Brain microvascular endothelial cell (primary cell): Measurements from ENCODE around the gene GDI2.

Experiments
- DNase-seq: peaks from one replicate; pipeline ENCODE4 v3.0.0-alpha.2; 2020
- H3K27ac ChIP-seq: fragments of 250-450 bp; sonication (Bioruptor Pico); 2 replicates; pipeline ENCODE4 v1.5.1; 2020; ENCODE audit warnings: mild to moderate bottlenecking, moderate library complexity
- H3K27me3 ChIP-seq: fragments of 250-450 bp; sonication (Bioruptor Pico); replicated peaks from 2 replicates; pipeline ENCODE4 v1.5.1; 2020; ENCODE audit warnings: mild to moderate bottlenecking
- H3K36me3 ChIP-seq: fragments of 250-450 bp; sonication (Bioruptor Pico); replicated peaks from 2 replicates; pipeline ENCODE4 v1.5.1; 2020; ENCODE audit warnings: mild to moderate bottlenecking
- H3K4me3 ChIP-seq: 2 replicates; pipeline ENCODE4 v1.5.1; 2011; ENCODE audit warnings: low read depth, mild to moderate bottlenecking, control low read depth, low read length, moderate library complexity
- in situ Hi-C: cut with HindIII; loops from 2 replicates; pipeline ENCODE4 v1.10.0; 2017; ENCODE audit warnings: low sequenced_read_pairs, low pct_ligation_motif_present
- TF ChIP-seq, protein P1 (sequence below): IDR thresholded peaks from 2 replicates; pipeline ENCODE4 v1.5.1; 2011; ENCODE audit warnings: low read depth, mild to moderate bottlenecking, moderate library complexity, low read length, control low read depth, inconsistent platforms; ENCODE audit errors: missing control alignments

GDI2 gene

DNA sequence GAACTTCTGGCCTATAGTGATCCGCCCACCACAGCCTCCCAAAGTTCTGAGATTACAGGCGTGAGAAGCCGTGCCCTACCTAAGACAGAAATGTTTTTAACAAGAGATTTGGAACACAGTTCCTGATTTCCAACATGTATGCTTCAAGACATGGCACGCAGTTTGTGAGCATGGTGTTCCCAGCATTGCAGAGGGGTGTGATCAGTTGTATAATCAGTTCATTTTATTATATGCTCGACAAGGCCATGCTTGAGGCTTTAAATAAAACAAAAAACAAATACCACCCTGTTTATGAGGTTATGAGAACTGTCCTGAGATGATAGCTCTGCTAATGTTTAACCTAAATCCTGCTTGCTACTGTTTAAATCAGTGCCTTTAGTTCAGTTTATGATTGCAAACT, 68.4 kb downstream of the GDI2 start:
- in situ Hi-C loops: no loop called here
- H3K27ac ChIP-seq: no peak overlapping the region
- peaks cover 47% of the 10 kb centered on the region for H3K36me3 ChIP-seq
- no peak for DNase-seq
- H3K27me3 ChIP-seq: no peaks in the 10 kb centered on the region
- no peak overlapping the region for H3K4me3 ChIP-seq
- TF ChIP-seq, protein P1, sequence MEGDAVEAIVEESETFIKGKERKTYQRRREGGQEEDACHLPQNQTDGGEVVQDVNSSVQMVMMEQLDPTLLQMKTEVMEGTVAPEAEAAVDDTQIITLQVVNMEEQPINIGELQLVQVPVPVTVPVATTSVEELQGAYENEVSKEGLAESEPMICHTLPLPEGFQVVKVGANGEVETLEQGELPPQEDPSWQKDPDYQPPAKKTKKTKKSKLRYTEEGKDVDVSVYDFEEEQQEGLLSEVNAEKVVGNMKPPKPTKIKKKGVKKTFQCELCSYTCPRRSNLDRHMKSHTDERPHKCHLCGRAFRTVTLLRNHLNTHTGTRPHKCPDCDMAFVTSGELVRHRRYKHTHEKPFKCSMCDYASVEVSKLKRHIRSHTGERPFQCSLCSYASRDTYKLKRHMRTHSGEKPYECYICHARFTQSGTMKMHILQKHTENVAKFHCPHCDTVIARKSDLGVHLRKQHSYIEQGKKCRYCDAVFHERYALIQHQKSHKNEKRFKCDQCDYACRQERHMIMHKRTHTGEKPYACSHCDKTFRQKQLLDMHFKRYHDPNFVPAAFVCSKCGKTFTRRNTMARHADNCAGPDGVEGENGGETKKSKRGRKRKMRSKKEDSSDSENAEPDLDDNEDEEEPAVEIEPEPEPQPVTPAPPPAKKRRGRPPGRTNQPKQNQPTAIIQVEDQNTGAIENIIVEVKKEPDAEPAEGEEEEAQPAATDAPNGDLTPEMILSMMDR: no peak

DNA sequence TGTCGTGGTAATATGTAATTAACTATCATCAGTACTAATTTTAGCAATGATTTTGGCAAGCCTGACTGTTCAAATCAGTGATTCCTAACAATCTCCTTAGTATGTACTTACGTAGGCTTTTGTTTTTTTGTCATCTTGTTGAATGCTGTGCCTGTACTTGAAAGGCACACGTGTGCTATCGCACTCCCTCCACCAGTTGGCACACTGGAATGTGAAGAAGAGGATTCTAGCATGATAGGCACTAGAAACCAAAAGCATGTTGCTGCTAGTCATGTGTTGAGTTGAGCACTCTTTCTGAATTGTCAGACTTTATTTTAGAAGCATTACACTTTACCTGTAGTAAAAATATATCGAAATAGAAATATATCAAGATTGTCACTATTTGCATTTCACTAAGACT, 69.5 kb downstream of the GDI2 start:
- no peak overlapping the region for H3K27ac ChIP-seq
- DNase-seq: no peak

DNA sequence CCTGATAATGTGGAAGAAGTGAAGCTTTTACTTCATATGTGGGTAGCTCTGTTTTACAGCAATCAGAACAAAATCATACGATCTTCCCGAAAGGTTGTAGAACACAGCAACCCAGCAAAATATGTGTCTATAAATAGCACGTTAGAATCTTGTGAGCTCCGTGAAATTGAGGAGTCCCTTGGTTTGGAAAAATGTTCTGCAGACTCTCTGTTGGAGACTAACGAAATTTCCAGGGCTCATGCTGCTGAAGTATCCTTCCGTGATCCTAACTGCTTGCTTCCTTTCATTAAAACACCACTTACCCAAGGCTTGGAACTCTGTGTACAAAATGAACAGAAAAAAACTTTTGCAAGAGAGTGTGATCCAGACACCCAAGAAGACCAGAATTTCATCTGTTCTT, 71.1 kb downstream of the GDI2 start:
- Histone ChIP-seq H3K4me3 (no peak overlapping the region), H3K36me3 (peaks cover 33% of the 10 kb centered on the region)
- in situ Hi-C loops: no loop called here

More for the DNA sequence above, 69.5 kb downstream of the GDI2 start:
- in situ Hi-C loops: no loop called here
- H3K4me3 ChIP-seq: no peak overlapping the region
- TF ChIP-seq, protein P1: no peak
- no peaks in the 10 kb centered on the region for H3K27me3 ChIP-seq
- peaks cover 45% of the 10 kb centered on the region for H3K36me3 ChIP-seq

DNA sequence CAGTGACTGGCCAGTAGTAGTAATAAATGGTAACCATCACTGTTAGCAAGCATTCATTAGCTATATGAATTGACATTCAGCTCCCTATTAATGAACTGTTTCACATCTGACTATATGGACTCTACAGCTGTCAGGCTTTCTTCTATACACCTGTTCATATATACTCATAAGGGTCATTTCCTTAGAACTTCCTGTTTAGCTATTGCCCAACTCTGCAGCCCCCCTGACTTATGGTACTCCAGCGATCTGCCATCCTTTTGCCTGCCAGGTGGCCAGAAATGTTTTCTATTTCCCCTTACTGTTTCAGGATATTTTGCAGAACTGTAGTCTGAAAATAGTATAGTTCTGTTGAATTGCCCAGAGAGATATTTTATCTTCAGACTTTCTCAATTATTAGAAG, 72.0 kb downstream of the GDI2 start:
- H3K27me3 ChIP-seq: no peaks in the 10 kb centered on the region
- no peak overlapping the region for H3K4me3 ChIP-seq
- H3K36me3 ChIP-seq: peaks cover 24% of the 10 kb centered on the region
- no peak for DNase-seq
- in situ Hi-C loops: no loop called here
- H3K27ac ChIP-seq: no peak overlapping the region
- TF ChIP-seq, protein P1: no peak

More for the DNA sequence above, 71.1 kb downstream of the GDI2 start:
- no peak for DNase-seq
- TF ChIP-seq, protein P1: no peak
- H3K27ac ChIP-seq: no peak overlapping the region
- no peaks in the 10 kb centered on the region for H3K27me3 ChIP-seq

DNA sequence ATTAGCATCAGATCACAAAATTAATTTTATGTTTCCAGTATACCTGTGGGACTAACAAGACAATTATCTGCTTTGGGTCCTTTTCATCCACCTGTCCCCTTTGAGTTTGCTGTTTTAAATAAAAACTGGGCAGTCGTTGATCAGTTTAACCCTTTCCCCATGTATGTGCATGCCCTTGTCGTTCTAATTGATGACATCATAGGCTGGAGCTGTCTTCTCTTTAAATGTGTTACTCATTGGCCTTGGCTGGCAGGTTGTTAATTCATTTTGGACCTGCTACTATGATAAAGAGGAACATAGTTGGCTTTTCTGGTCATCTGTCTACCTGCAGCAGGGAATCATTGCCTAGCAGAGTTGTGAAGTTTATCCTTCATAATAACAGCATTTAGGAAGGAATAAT, 74.8 kb downstream of the GDI2 start:
- Histone ChIP-seq H3K27me3 (no peaks in the 10 kb centered on the region), H3K36me3 (peaks cover 19% of the 10 kb centered on the region), H3K4me3 (no peak overlapping the region), H3K27ac (no peak overlapping the region)
- in situ Hi-C loops: no loop called here
- TF ChIP-seq, protein P1: no peak
- DNase-seq: no peak

DNA sequence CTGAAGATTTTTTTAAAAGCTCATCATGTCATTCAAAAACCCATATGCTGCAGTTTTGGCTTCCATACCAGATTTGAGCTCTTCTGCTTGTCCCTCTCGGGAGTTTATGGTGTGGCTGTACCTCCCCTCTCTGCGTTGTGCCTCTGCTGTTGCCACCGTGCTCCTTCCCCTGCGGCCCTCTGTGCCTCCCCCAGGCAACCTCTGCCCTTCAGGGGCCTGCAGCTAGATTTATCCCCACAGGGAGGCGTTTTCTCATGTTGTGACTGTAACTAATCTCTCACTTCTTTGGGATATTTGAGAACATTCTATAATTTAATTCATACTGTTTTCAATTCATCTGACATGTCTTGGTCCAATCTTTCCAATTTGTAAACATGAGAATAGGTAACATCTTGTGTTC, 75.9 kb downstream of the GDI2 start:
- Histone ChIP-seq H3K4me3 (no peak overlapping the region), H3K36me3 (peaks cover 21% of the 10 kb centered on the region), H3K27me3 (no peaks in the 10 kb centered on the region), H3K27ac (no peak overlapping the region)
- in situ Hi-C loops: no loop called here
- DNase-seq: no peak
- TF ChIP-seq, protein P1: peak; percentile 34
